Ectodermal cell (in vitro differentiated cells): ENCODE results near the gene TBX21.
"Not testable (repeated sequence)": the region's sequence is repeated elsewhere in the genome, so short reads cannot be mapped to it uniquely, and the experiment has no call there.

Experiments
- H3K27ac ChIP-seq: 2 replicates; pipeline ENCODE4 v1.7.0; 2013; ENCODE audit warnings: mild to moderate bottlenecking, low read depth, low read length; ENCODE audit not compliant: insufficient read depth, poor library complexity, severe bottlenecking
- H3K27me3 ChIP-seq: 2 replicates; pipeline ENCODE4 v1.7.0; 2013; ENCODE audit warnings: mild to moderate bottlenecking, low read length; ENCODE audit not compliant: insufficient read depth, control insufficient read depth, poor library complexity, severe bottlenecking
- H3K36me3 ChIP-seq: one replicate; pipeline ENCODE4 v1.7.0; 2013; ENCODE audit warnings: low read length; ENCODE audit not compliant: control insufficient read depth, insufficient read depth
- H3K4me1 ChIP-seq: one replicate; pipeline ENCODE4 v1.7.0; 2013; ENCODE audit warnings: low read length; ENCODE audit not compliant: control insufficient read depth, insufficient read depth
- H3K4me3 ChIP-seq: 2 replicates; pipeline ENCODE4 v1.7.0; 2013; ENCODE audit warnings: low read depth, low read length, control low read depth; ENCODE audit not compliant: insufficient read depth
- H3K9me3 ChIP-seq: 2 replicates; pipeline ENCODE4 v1.7.0; 2013; ENCODE audit warnings: mild to moderate bottlenecking, low read length, moderate library complexity; ENCODE audit not compliant: control insufficient read depth
- WGBS, 2 experiments: methylation state at CpG; one replicate each; pipeline ENCODE4 v1.1.7; 2013; ENCODE audit warnings: missing lambda C conversion rate in 2 of 2; 5-methylcytosine and 5-hydroxymethylcytosine counted together

Gene TBX21

GRCh38 chr17:47731396-47731795, 1.6 kb upstream of the TBX21 start:
- Histone ChIP-seq H3K9me3 (no peaks in the 10 kb centered on the region), H3K4me1 (peaks cover 5% of the 10 kb centered on the region), H3K36me3 (no peaks in the 10 kb centered on the region), H3K27ac (no peak overlapping the region), H3K27me3 (peaks cover 64% of the 10 kb centered on the region), H3K4me3 (no peak overlapping the region)
- 82 to 85% methylated on average over 2 of the region's 2 CpGs for WGBS, 2 experiments

GRCh38 chr17:47732399-47733046, 513 bp upstream of the TBX21 start:
- Histone ChIP-seq H3K4me1 (no peaks in the 10 kb centered on the region), H3K9me3 (no peaks in the 10 kb centered on the region), H3K4me3 (no peak overlapping the region), H3K36me3 (no peaks in the 10 kb centered on the region), H3K27me3 (peaks cover 72% of the 10 kb centered on the region), H3K27ac (no peak overlapping the region)
- WGBS, 2 experiments = 50% methylated on average over 12 of the region's 12 CpGs

GRCh38 chr17:47733674-47734410, 806 bp downstream of the TBX21 start:
- Histone ChIP-seq H3K4me3 (peak overlapping the region; percentile 31), H3K9me3 (no peaks in the 10 kb centered on the region), H3K27ac (no peak overlapping the region), H3K27me3 (peaks cover 72% of the 10 kb centered on the region), H3K4me1 (no peaks in the 10 kb centered on the region), H3K36me3 (no peaks in the 10 kb centered on the region)
- WGBS, 2 experiments = 13% methylated on average over 60 of the region's 60 CpGs

- H3K27me3 ChIP-seq = peaks cover 67% of the 10 kb centered on the region
- no peaks in the 10 kb centered on the region for H3K9me3 ChIP-seq
- H3K36me3 ChIP-seq = no peaks in the 10 kb centered on the region
- no peak overlapping the region for H3K27ac ChIP-seq
- 87 to 91% methylated on average over 3 of the region's 3 CpGs for WGBS, 2 experiments
- H3K4me1 ChIP-seq = no peaks in the 10 kb centered on the region
- no peak overlapping the region for H3K4me3 ChIP-seq
Measured at GRCh38 chr17:47735139-47735464, 2.1 kb downstream of the TBX21 start.

GRCh38 chr17:47735536-47736011, 2.5 kb downstream of the TBX21 start:
- no peaks in the 10 kb centered on the region for H3K36me3 ChIP-seq
- no peaks in the 10 kb centered on the region for H3K4me1 ChIP-seq
- H3K27me3 ChIP-seq = peaks cover 66% of the 10 kb centered on the region
- H3K27ac ChIP-seq = no peak overlapping the region
- WGBS, 2 experiments = 87 to 90% methylated on average over 3 of the region's 3 CpGs
- no peak overlapping the region for H3K4me3 ChIP-seq
- no peaks in the 10 kb centered on the region for H3K9me3 ChIP-seq

GRCh38 chr17:47736501-47737495, 3.8 kb downstream of the TBX21 start:
- Histone ChIP-seq H3K27me3 (peaks cover 58% of the 10 kb centered on the region), H3K4me3 (no peak overlapping the region), H3K27ac (no peak overlapping the region), H3K36me3 (no peaks in the 10 kb centered on the region), H3K9me3 (no peaks in the 10 kb centered on the region), H3K4me1 (no peaks in the 10 kb centered on the region)
- 77 to 79% methylated on average over 17 of the region's 17 CpGs for WGBS, 2 experiments

- H3K4me3 ChIP-seq = no peak overlapping the region
- H3K36me3 ChIP-seq = no peaks in the 10 kb centered on the region
- 94 to 96% methylated on average over 7 of the region's 7 CpGs for WGBS, 2 experiments
- H3K27me3 ChIP-seq = peaks cover 44% of the 10 kb centered on the region
- no peaks in the 10 kb centered on the region for H3K4me1 ChIP-seq
- H3K9me3 ChIP-seq = no peaks in the 10 kb centered on the region
- H3K27ac ChIP-seq = no peak overlapping the region
Measured at GRCh38 chr17:47738178-47738577, 5.1 kb downstream of the TBX21 start.

GRCh38 chr17:47739150-47739549, 6.1 kb downstream of the TBX21 start:
- WGBS, 2 experiments = 83 to 86% methylated on average over 8 of the region's 8 CpGs
- Histone ChIP-seq H3K27ac (no peak overlapping the region), H3K27me3 (peaks cover 34% of the 10 kb centered on the region), H3K4me3 (no peak overlapping the region), H3K36me3 (no peaks in the 10 kb centered on the region), H3K4me1 (no peaks in the 10 kb centered on the region), H3K9me3 (no peaks in the 10 kb centered on the region)

GRCh38 chr17:47739945-47740344, 6.9 kb downstream of the TBX21 start:
- not testable (repeated sequence) for H3K9me3 ChIP-seq, H3K27ac ChIP-seq, H3K4me3 ChIP-seq, H3K36me3 ChIP-seq, H3K4me1 ChIP-seq
- 85 to 95% methylated on average over 10 to 12 of the region's 12 CpGs for WGBS, 2 experiments
- H3K27me3 ChIP-seq = peaks cover 26% of the 10 kb centered on the region
